Bronchial epithelial cell (primary cell): ENCODE measurements around the gene TRPM6. TPM values are rescaled to one million over a fixed set of nuclear protein-coding genes. Genes with fewer than 3 reads are reported as not detected.
A peak's percentile ranks its signal among the peaks of the same experiment; 100 is the strongest.

Experiments
- DNase-seq: peaks from one replicate; pipeline ENCODE4 v3.0.0-alpha.2; 2010; ENCODE audit warnings: low read depth
- FAIRE-seq: peaks from 2 replicates; lab custom pipeline; 2011; peaks lifted over from hg19 to GRCh38; lab: Jason Lieb, UNC
- H3K27me3 ChIP-seq: 2 replicates; pipeline ENCODE4 v1.5.1; 2011; ENCODE audit warnings: low read length; ENCODE audit not compliant: control insufficient read depth, insufficient read depth
- H3K36me3 ChIP-seq: 2 replicates; pipeline ENCODE4 v1.5.1; 2011; ENCODE audit warnings: low read length; ENCODE audit not compliant: control insufficient read depth, insufficient read depth
- H3K4me3 ChIP-seq: 2 replicates; pipeline ENCODE4 v1.5.1; 2011; ENCODE audit warnings: mild to moderate bottlenecking, low read depth, low read length, control low read depth
- total RNA-seq: library from RNA; depleted of rRNA; stranded (reverse); fragments of >200 nt; gene quantifications from 2 replicates; pipeline ENCODE4 v1.2.1, GENCODE V29; 2014
- TF ChIP-seq, protein P1 (sequence below): IDR thresholded peaks from 2 replicates; pipeline ENCODE4 v1.5.1; 2011; ENCODE audit warnings: mild to moderate bottlenecking, moderate library complexity, low read length, control low read depth, inconsistent platforms; ENCODE audit not compliant: insufficient read depth, severe bottlenecking

TRPM6 gene
- total RNA-seq, 1 donor from 2014 or later = under 0.01 TPM

DNA sequence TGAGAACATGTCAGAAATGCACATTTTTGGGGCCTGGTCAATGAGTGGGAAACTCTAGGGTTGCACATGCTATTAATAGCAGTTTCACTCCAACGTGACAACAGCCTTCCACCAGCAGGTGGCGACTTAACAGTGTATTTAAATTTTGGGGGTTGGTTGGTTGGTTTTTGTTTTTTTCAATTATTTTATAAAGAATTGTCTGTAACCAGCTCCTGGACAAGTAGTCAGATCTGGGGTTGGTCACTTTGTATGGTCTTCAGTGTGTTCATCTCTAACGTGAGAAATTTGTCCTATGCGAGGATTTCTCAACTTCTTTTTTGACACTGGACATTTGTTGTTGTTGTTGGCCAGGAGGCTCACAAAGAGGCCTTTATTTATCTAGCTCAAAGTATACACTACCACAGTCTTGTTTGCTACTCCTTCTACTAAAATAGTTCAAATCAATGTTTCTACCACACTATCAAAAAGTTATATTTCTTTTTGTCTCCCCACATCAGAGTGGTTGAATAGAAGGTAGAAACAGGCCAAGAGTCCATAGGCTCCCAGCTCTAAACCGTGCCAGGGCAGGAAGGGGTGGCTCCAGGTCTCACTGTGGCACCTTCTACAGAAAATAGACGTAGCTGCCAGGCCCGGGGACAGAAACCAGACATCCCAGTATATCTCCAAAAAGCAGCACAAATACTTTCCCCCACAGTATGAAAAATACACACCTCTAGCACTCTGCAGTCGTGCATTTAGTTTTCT lies 110.4 kb downstream of the TRPM6 start:
- H3K27me3 ChIP-seq = no peaks in the 10 kb centered on the region
- TF ChIP-seq, protein P1, sequence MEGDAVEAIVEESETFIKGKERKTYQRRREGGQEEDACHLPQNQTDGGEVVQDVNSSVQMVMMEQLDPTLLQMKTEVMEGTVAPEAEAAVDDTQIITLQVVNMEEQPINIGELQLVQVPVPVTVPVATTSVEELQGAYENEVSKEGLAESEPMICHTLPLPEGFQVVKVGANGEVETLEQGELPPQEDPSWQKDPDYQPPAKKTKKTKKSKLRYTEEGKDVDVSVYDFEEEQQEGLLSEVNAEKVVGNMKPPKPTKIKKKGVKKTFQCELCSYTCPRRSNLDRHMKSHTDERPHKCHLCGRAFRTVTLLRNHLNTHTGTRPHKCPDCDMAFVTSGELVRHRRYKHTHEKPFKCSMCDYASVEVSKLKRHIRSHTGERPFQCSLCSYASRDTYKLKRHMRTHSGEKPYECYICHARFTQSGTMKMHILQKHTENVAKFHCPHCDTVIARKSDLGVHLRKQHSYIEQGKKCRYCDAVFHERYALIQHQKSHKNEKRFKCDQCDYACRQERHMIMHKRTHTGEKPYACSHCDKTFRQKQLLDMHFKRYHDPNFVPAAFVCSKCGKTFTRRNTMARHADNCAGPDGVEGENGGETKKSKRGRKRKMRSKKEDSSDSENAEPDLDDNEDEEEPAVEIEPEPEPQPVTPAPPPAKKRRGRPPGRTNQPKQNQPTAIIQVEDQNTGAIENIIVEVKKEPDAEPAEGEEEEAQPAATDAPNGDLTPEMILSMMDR = peak; percentile 62
- H3K4me3 ChIP-seq = no peak overlapping the region
- DNase-seq (peak; percentile 31), FAIRE-seq (peak; percentile 28)
- no peaks in the 10 kb centered on the region for H3K36me3 ChIP-seq

- no peak for FAIRE-seq
- no peaks in the 10 kb centered on the region for H3K27me3 ChIP-seq
- DNase-seq = no peak
- no peaks in the 10 kb centered on the region for H3K36me3 ChIP-seq
- no peak overlapping the region for H3K4me3 ChIP-seq
- TF ChIP-seq, protein P1 = no peak
Observed at GRCh38 chr9:74775396-74775795, 112.3 kb downstream of the TRPM6 start.

GRCh38 chr9:74773886-74774479 lies 113.7 kb downstream of the TRPM6 start:
- no peaks in the 10 kb centered on the region for H3K27me3 ChIP-seq
- DNase-seq (peak; percentile 66), FAIRE-seq (no peak)
- no peak overlapping the region for H3K4me3 ChIP-seq
- TF ChIP-seq, protein P1 = peak; percentile 75
- no peaks in the 10 kb centered on the region for H3K36me3 ChIP-seq

DNA sequence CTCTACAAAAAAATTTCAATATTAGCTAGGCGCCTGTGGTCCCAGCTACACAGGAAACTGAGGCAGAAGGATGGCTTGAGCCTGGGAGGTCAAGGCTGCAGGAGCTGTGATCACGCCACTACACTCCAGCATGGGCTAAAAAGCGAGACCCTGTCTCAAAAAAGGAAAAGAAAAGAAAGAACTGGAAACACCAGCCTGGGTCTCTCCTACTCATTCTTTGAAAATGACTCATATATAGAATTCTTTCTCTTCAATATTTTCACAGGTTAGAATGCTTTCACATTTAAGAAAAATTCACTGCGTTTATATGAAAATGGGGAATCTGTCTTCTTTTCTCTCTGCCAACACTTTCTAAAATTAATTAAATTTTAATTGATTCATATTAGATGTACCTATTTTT lies 115.6 kb downstream of the TRPM6 start:
- FAIRE-seq (no peak), DNase-seq (no peak)
- H3K36me3 ChIP-seq = no peaks in the 10 kb centered on the region
- TF ChIP-seq, protein P1 = no peak
- no peak overlapping the region for H3K4me3 ChIP-seq
- no peaks in the 10 kb centered on the region for H3K27me3 ChIP-seq

DNA sequence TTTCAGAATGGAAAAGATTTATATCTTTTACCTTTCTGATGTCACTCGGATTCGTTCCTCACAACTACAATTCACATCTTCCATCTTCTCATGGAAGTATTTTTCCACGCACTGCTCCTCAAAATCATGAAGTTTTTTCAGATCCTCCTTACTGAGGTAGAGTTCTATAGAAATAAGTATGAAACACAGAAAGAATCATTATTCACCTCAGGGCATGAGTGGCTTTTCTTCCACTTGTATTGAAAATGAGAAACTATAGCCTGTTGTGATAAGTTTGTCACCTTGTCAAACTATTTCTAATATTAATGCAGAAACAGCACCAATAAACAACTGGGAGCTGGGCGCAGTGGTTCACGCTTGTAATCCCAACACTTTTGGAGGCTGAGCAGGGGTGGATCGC lies 116.0 kb downstream of the TRPM6 start:
- H3K4me3 ChIP-seq = no peak overlapping the region
- FAIRE-seq = no peak
- TF ChIP-seq, protein P1 = no peak
- no peaks in the 10 kb centered on the region for H3K27me3 ChIP-seq
- DNase-seq = no peak
- H3K36me3 ChIP-seq = no peaks in the 10 kb centered on the region
